Measurements from ENCODE around the gene ZNF22.

Gene ZNF22

GRCh38 chr10:44977287-44978212 is 23.2 kb upstream of the ZNF22 start:
- no peak for DNase-seq (ENCODE audit: low spot score)

GRCh38 chr10:44978213-44978569 is 22.5 kb upstream of the ZNF22 start:
- DNase-seq (ENCODE audit: low spot score): no peak

- peak; percentile 75 for DNase-seq (ENCODE audit: low spot score)
These were observed 22.0 kb upstream of the ZNF22 start, which contains the start of gene DEPP1 for GRCh38 chr10:44978570-44979280. TSS of gene DEPP1 (minus strand) at chr10:44978809. CDS start at chr10:44978030, 779 bp downstream.

GRCh38 chr10:44979281-44980191 is 21.2 kb upstream of the ZNF22 start:
- DNase-seq (ENCODE audit: low spot score): no peak

GRCh38 chr10:44980309-44981171 is 20.2 kb upstream of the ZNF22 start:
- DNase-seq (ENCODE audit: low spot score): no peak

- no peak for DNase-seq (ENCODE audit: low spot score)
These were observed 19.3 kb upstream of the ZNF22 start for GRCh38 chr10:44981172-44982113.

- DNase-seq (ENCODE audit: low spot score): no peak
These were observed 18.6 kb upstream of the ZNF22 start for GRCh38 chr10:44982114-44982460.

GRCh38 chr10:44982496-44982895 is 18.2 kb upstream of the ZNF22 start:
- DNase-seq (ENCODE audit: low spot score): no peak

GRCh38 chr10:44983066-44983894 is 17.4 kb upstream of the ZNF22 start:
- no peak for DNase-seq (ENCODE audit: low spot score)

GRCh38 chr10:44983895-44984278 is 16.8 kb upstream of the ZNF22 start:
- no peak for DNase-seq (ENCODE audit: low spot score)

- DNase-seq (ENCODE audit: low spot score): no peak
These were observed 16.0 kb upstream of the ZNF22 start for GRCh38 chr10:44984671-44985101.

- DNase-seq (ENCODE audit: low spot score): no peak
These were observed 15.5 kb upstream of the ZNF22 start for GRCh38 chr10:44985175-44985681.

- DNase-seq (ENCODE audit: low spot score): no peak
These were observed 14.5 kb upstream of the ZNF22 start for GRCh38 chr10:44986179-44986578.

GRCh38 chr10:44986670-44987069 is 14.1 kb upstream of the ZNF22 start:
- no peak for DNase-seq (ENCODE audit: low spot score)

- DNase-seq (ENCODE audit: low spot score): no peak
These were observed 11.7 kb upstream of the ZNF22 start for GRCh38 chr10:44988957-44989585.

GRCh38 chr10:44989597-44990301 is 11.0 kb upstream of the ZNF22 start:
- DNase-seq (ENCODE audit: low spot score): no peak

- DNase-seq (ENCODE audit: low spot score): no peak
These were observed 10.4 kb upstream of the ZNF22 start for GRCh38 chr10:44990302-44990655.

- DNase-seq (ENCODE audit: low spot score): no peak
These were observed 9.8 kb upstream of the ZNF22 start for GRCh38 chr10:44990965-44991364.
